ENCODE measurements around the gene PLAU. TPM values are rescaled to one million over a fixed set of nuclear protein-coding genes. Genes with fewer than 3 reads are reported as not detected.

The PLAU gene
- polyA plus RNA-seq, 4 donors = 1.3 to 21.5 (median 6.4) TPM

- Histone ChIP-seq H3K27me3 (ENCODE audit: control insufficient read depth in 3 of 3, insufficient read depth in 3 of 3, low read length in 3 of 3) (no peaks in the 10 kb centered on the region), H3K4me1 (ENCODE audit: control insufficient read depth in 3 of 3, insufficient read depth in 2 of 3, low read depth in 1 of 3, low read length in 2 of 3) (peaks cover 2 to 21% (median 6%) of the 10 kb centered on the region in 3 donors), H3K27ac (ENCODE audit: low read depth in 1 of 3, low read length in 2 of 3) (peak overlapping the region in 2 of 3 donors; percentile 14 to 68), H3K9me3 (ENCODE audit: control insufficient read depth in 2 of 2, insufficient read depth in 1 of 2, low read depth in 1 of 2, low read length in 1 of 2) (no peaks in the 10 kb centered on the region), H3K4me3 (ENCODE audit: low read depth in 1 of 3, low read length in 3 of 3) (no peak overlapping the region), H3K36me3 (ENCODE audit: control insufficient read depth in 3 of 3, insufficient read depth in 2 of 3, low read depth in 1 of 3, low read length in 3 of 3) (no peaks in the 10 kb centered on the region)
- FAIRE-seq (no peak), DNase-seq (no peak)
- 24 to 50% (median 44%) methylated on average over 2 of the region's 2 CpGs for WGBS, 3 donors
Measured at GRCh38 chr10:73898730-73899410, 12.1 kb upstream of the PLAU start.

DNA sequence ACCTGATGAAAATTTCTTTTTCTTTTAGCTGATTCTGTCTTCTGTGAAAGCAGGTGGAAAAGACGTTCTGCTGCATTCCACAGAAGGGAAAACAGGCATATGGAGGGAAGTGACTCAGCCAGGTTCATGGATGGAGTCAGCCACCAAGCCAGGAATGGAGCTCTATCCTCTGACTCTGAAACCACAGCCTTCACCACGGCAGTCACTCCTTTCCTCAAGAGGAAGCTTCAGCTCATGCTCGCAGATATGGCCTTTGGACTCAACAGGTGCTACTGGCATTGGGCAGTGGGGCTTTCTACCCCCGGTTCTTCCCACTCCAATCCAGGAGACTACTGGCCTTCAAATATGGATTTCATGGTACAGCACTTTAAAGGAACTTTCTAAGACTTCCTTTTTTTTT is 11.5 kb upstream of the PLAU start:
- Histone ChIP-seq H3K9me3 (ENCODE audit: control insufficient read depth in 2 of 2, insufficient read depth in 1 of 2, low read depth in 1 of 2, low read length in 1 of 2) (no peaks in the 10 kb centered on the region), H3K4me1 (ENCODE audit: control insufficient read depth in 3 of 3, insufficient read depth in 2 of 3, low read depth in 1 of 3, low read length in 2 of 3) (peaks cover 2 to 21% (median 6%) of the 10 kb centered on the region in 3 donors), H3K27me3 (ENCODE audit: control insufficient read depth in 3 of 3, insufficient read depth in 3 of 3, low read length in 3 of 3) (no peaks in the 10 kb centered on the region), H3K4me3 (ENCODE audit: low read depth in 1 of 3, low read length in 3 of 3) (no peak overlapping the region), H3K27ac (ENCODE audit: low read depth in 1 of 3, low read length in 2 of 3) (peak overlapping the region in 2 of 3 donors; percentile 14 to 41), H3K36me3 (ENCODE audit: control insufficient read depth in 3 of 3, insufficient read depth in 2 of 3, low read depth in 1 of 3, low read length in 3 of 3) (no peaks in the 10 kb centered on the region)
- FAIRE-seq (no peak), DNase-seq (peak; percentile 58 to 72)
- 5 to 38% (median 20%) methylated on average over 4 of the region's 4 CpGs for WGBS, 3 donors

- Histone ChIP-seq H3K4me3 (ENCODE audit: low read depth in 1 of 3, low read length in 3 of 3) (no peak overlapping the region), H3K36me3 (ENCODE audit: control insufficient read depth in 3 of 3, insufficient read depth in 2 of 3, low read depth in 1 of 3, low read length in 3 of 3) (no peaks in the 10 kb centered on the region), H3K27ac (ENCODE audit: low read depth in 1 of 3, low read length in 2 of 3) (no peak overlapping the region), H3K4me1 (ENCODE audit: control insufficient read depth in 3 of 3, insufficient read depth in 2 of 3, low read depth in 1 of 3, low read length in 2 of 3) (peaks cover 2 to 21% (median 6%) of the 10 kb centered on the region in 3 donors), H3K27me3 (ENCODE audit: control insufficient read depth in 3 of 3, insufficient read depth in 3 of 3, low read length in 3 of 3) (no peaks in the 10 kb centered on the region), H3K9me3 (ENCODE audit: control insufficient read depth in 2 of 2, insufficient read depth in 1 of 2, low read depth in 1 of 2, low read length in 1 of 2) (no peaks in the 10 kb centered on the region)
- DNase-seq = no peak
- WGBS, 3 donors = 75 to 91% (median 85%) methylated on average over 5 of the region's 5 CpGs
- no peak for FAIRE-seq
Measured at GRCh38 chr10:73900064-73900463, 10.9 kb upstream of the PLAU start.

DNA sequence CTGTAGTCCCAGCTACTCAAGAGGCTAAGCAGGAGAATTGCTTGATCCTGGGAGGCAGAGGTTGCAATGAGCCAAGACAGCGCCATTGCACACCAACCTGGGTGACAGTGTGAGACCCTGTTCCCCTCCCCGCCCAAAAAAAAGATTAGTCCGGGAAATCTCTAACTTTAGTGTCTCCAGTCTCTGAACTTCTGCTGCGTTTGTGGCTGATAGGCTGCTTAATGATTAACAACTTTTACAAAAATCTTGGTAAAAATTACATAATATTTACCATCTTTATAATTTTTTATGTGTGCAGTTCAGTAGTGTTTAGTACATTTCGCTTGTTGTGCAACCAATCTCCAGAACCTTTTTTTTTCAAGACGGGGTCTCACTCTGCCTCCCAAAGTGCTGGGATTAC is 9.7 kb upstream of the PLAU start:
- Histone ChIP-seq H3K9me3 (ENCODE audit: control insufficient read depth in 2 of 2, insufficient read depth in 1 of 2, low read depth in 1 of 2, low read length in 1 of 2) (no peaks in the 10 kb centered on the region), H3K4me3 (ENCODE audit: low read depth in 1 of 3, low read length in 3 of 3) (no peak overlapping the region), H3K27me3 (ENCODE audit: control insufficient read depth in 3 of 3, insufficient read depth in 3 of 3, low read length in 3 of 3) (no peaks in the 10 kb centered on the region), H3K4me1 (ENCODE audit: control insufficient read depth in 3 of 3, insufficient read depth in 2 of 3, low read depth in 1 of 3, low read length in 2 of 3) (peaks cover 2 to 23% (median 6%) of the 10 kb centered on the region in 3 donors), H3K36me3 (ENCODE audit: control insufficient read depth in 3 of 3, insufficient read depth in 2 of 3, low read depth in 1 of 3, low read length in 3 of 3) (no peaks in the 10 kb centered on the region), H3K27ac (ENCODE audit: low read depth in 1 of 3, low read length in 2 of 3) (no peak overlapping the region)
- no peak for FAIRE-seq
- DNase-seq = no peak
- WGBS, 3 donors = 59 to 77% (median 64%) methylated on average over 6 of the region's 6 CpGs

DNA sequence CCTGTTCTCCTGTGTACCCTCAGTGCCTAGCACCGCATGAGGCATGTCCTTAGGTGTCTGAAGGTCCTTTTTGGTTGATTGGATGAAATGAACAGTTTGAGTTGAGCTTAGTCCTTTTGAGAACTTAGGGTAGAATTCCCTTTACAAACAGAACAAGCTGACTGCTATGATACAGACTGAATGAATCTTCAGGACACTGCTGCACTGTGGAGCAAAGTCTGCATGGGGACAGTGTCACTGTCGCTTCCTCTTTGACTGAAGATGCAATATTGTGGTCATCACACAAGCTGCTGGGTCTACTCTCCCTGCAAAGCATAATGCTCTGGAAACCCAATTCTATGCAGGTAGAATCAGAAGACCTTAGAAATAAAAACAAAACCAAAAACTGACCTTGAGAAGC is 8.6 kb upstream of the PLAU start:
- no peak for DNase-seq
- H3K4me3 ChIP-seq (ENCODE audit: low read depth in 1 of 3, low read length in 3 of 3) = no peak overlapping the region
- H3K27ac ChIP-seq (ENCODE audit: low read depth in 1 of 3, low read length in 2 of 3) = no peak overlapping the region
- H3K27me3 ChIP-seq (ENCODE audit: control insufficient read depth in 3 of 3, insufficient read depth in 3 of 3, low read length in 3 of 3) = no peaks in the 10 kb centered on the region
- FAIRE-seq = no peak
- H3K4me1 ChIP-seq (ENCODE audit: control insufficient read depth in 3 of 3, insufficient read depth in 2 of 3, low read depth in 1 of 3, low read length in 2 of 3) = peaks cover 2 to 34% (median 6%) of the 10 kb centered on the region in 3 donors
- no peaks in the 10 kb centered on the region for H3K36me3 ChIP-seq (ENCODE audit: control insufficient read depth in 3 of 3, insufficient read depth in 2 of 3, low read depth in 1 of 3, low read length in 3 of 3)
- 90 to 92% (median 91%) methylated on average over 2 of the region's 2 CpGs for WGBS, 3 donors
- no peaks in the 10 kb centered on the region for H3K9me3 ChIP-seq (ENCODE audit: control insufficient read depth in 2 of 2, insufficient read depth in 1 of 2, low read depth in 1 of 2, low read length in 1 of 2)

DNA sequence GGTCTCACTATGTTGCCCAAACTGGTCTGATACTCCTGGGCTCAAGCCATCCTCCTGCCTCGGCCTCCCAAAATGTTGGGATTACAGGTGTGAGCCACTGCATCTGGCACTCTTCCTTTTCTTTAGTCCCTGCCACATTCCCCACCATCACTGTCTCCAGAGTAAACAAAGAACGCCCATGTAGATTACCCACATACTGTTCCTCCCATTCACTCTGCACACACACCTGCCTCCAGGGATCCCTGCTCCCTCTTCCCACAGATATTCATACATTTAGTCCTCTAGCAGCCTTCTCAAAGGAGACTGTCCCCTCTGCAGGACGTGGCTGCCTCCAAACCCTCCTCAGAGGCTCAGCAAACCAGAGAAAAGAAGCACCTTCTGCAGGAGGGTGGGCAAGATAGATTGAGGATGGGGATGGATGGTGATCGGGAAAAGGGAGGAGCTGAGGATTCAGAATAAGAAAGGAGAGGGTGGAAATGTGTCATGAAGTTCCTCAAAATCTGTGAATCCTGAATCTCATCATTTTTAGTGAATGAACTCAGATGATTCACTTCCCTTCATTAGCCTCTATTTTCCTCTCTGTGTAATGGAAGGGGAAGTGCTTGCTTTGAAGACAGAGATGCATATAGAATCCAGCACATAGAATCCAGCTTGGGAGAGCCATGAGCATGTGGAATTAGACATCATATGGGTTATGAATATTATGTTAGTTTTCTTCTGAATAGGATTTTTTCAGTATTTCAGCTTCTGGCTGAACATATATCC is 5.5 kb upstream of the PLAU start:
- no peak overlapping the region for H3K4me3 ChIP-seq (ENCODE audit: low read depth in 1 of 3, low read length in 3 of 3)
- H3K27ac ChIP-seq (ENCODE audit: low read depth in 1 of 3, low read length in 2 of 3) = peak overlapping the region in 1 of 3 donors; percentile 92
- H3K27me3 ChIP-seq (ENCODE audit: control insufficient read depth in 3 of 3, insufficient read depth in 3 of 3, low read length in 3 of 3) = no peaks in the 10 kb centered on the region
- FAIRE-seq (no peak), DNase-seq (no peak)
- H3K36me3 ChIP-seq (ENCODE audit: control insufficient read depth in 3 of 3, insufficient read depth in 2 of 3, low read depth in 1 of 3, low read length in 3 of 3) = no peaks in the 10 kb centered on the region
- peaks cover 0 to 42% (median 3%) of the 10 kb centered on the region in 3 donors for H3K4me1 ChIP-seq (ENCODE audit: control insufficient read depth in 3 of 3, insufficient read depth in 2 of 3, low read depth in 1 of 3, low read length in 2 of 3)
- WGBS, 3 donors = 54 to 73% (median 64%) methylated on average over 4 of the region's 4 CpGs
- H3K9me3 ChIP-seq (ENCODE audit: control insufficient read depth in 2 of 2, insufficient read depth in 1 of 2, low read depth in 1 of 2, low read length in 1 of 2) = no peaks in the 10 kb centered on the region

DNA sequence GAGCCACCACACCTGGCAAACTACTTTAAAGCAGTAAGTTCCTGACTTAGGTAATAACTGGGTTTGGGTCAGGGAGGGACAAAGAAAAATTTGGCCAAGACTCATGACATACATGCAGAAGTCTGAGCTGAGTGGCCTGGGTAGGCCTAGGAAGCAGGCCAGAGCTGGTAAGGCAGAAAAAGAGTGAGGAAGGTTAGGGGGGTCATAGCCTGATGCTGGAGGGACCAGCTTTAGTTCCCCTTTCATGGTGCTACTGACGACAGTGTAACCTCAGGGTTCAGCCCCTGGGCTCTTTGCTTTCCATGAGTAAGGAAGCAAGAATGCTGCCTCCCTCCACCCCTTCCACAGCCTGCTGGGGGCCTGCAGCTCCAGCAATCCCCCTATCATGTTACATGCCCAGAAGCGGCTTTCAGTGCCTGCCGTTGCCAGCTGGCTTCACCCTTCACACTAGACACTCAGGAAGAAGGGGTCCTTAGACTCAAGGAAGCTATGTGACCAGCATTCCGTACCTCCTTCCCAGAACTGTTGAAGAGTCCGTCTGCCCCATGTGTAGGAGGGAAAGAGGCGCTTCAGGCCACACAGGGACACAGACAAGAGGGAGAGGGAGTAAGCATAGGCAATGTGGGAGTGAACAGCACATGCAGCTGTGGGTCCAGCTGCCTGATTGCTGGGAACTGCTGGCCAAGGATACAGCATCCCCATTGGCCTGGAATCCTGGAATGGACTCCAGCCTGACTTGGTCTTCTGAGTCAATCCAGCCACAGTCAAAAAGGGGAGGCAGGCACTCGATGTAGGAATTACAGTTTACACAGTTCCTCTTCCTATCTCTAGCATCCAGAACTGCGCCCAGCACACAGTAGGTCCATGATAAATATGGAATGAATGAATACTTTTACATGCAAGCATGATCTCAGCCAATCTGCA is 4.1 kb upstream of the PLAU start:
- FAIRE-seq (no peak), DNase-seq (peak in 1 of 2 donors; percentile 54)
- Histone ChIP-seq H3K36me3 (ENCODE audit: control insufficient read depth in 3 of 3, insufficient read depth in 2 of 3, low read depth in 1 of 3, low read length in 3 of 3) (no peaks in the 10 kb centered on the region), H3K4me3 (ENCODE audit: low read depth in 1 of 3, low read length in 3 of 3) (no peak overlapping the region), H3K4me1 (ENCODE audit: control insufficient read depth in 3 of 3, insufficient read depth in 2 of 3, low read depth in 1 of 3, low read length in 2 of 3) (peaks cover 0 to 38% (median 3%) of the 10 kb centered on the region in 3 donors), H3K27me3 (ENCODE audit: control insufficient read depth in 3 of 3, insufficient read depth in 3 of 3, low read length in 3 of 3) (peaks cover 0 to 4% (median 0%) of the 10 kb centered on the region in 3 donors), H3K27ac (ENCODE audit: low read depth in 1 of 3, low read length in 2 of 3) (peak overlapping the region in 2 of 3 donors; percentile 79 to 92), H3K9me3 (ENCODE audit: control insufficient read depth in 2 of 2, insufficient read depth in 1 of 2, low read depth in 1 of 2, low read length in 1 of 2) (no peaks in the 10 kb centered on the region)
- WGBS, 3 donors = 55 to 86% (median 83%) methylated on average over 8 of the region's 8 CpGs
